A673 (cell line): ENCODE results near the gene ADAMTS10.

Source experiments
- EZH2 ChIP-seq: fragments of 200-600 bp; sonication (generic); IDR thresholded peaks from 2 replicates; pipeline ENCODE4 v1.6.1; 2017; ENCODE audit warnings: borderline replicate concordance, low read depth, mild to moderate bottlenecking, mixed read lengths, antibody characterized with exemption, low read length; ENCODE audit not compliant: poor library complexity, severe bottlenecking
- TF ChIP-seq, protein P1 (sequence below): fragments of 300-800, 200-600 bp; sonication (generic); conservative IDR thresholded peaks from 2 replicates; pipeline ENCODE4 v1.5.1; 2017; ENCODE audit warnings: low read depth, mild to moderate bottlenecking, antibody characterized with exemption, low read length, moderate library complexity, mixed read lengths

DNA sequence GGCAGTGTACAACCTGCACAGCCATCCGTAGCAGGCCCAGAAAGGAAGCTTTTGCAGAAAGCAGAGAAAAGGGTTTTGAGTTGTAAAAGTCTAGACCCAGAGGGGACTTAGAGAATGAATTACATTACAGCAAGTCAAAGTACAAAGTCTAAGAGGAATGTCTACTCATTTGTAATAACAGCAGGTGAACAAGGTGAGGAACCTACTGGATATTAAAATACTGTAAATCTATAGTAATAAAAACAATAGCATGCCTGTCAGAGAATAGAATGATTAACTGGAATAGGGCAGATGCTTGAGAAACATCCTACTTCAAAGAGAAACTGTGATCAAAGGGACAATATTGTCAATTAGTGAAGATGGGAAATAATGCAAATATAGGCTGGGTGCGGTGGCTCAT is 78.3 kb downstream of the ADAMTS10 start:
- TF ChIP-seq, protein P1, sequence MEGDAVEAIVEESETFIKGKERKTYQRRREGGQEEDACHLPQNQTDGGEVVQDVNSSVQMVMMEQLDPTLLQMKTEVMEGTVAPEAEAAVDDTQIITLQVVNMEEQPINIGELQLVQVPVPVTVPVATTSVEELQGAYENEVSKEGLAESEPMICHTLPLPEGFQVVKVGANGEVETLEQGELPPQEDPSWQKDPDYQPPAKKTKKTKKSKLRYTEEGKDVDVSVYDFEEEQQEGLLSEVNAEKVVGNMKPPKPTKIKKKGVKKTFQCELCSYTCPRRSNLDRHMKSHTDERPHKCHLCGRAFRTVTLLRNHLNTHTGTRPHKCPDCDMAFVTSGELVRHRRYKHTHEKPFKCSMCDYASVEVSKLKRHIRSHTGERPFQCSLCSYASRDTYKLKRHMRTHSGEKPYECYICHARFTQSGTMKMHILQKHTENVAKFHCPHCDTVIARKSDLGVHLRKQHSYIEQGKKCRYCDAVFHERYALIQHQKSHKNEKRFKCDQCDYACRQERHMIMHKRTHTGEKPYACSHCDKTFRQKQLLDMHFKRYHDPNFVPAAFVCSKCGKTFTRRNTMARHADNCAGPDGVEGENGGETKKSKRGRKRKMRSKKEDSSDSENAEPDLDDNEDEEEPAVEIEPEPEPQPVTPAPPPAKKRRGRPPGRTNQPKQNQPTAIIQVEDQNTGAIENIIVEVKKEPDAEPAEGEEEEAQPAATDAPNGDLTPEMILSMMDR, result no peak
- TF ChIP-seq EZH2, result no peak
